SU-DHL-6 (cell line): ENCODE measurements around the gene OR2T8.

Source experiments
- H2AFZ ChIP-seq: fragments of 200-600 bp; sonication (generic); 2 replicates; pipeline ENCODE4 v1.6.1; 2014; ENCODE audit warnings: low read depth, mild to moderate bottlenecking, moderate library complexity, mixed read lengths, antibody characterized with exemption, low read length; ENCODE audit not compliant: severe bottlenecking
- H3F3A ChIP-seq: fragments of 200-600 bp; shearing (Covaris generic); 2 replicates; pipeline ENCODE4 v1.6.0; 2016; ENCODE audit warnings: antibody characterized with exemption, mild to moderate bottlenecking; ENCODE audit not compliant: insufficient read depth
- H3K27ac ChIP-seq: fragments of 200-600 bp; sonication (generic); 2 replicates; pipeline ENCODE4 v1.5.1; 2016; ENCODE audit warnings: low read depth, mild to moderate bottlenecking, low read length, moderate library complexity, mixed read lengths
- H3K27me3 ChIP-seq: fragments of 200-600 bp; sonication (generic), shearing (Covaris generic); 2 replicates; pipeline ENCODE4 v1.6.0; 2014; ENCODE audit warnings: mild to moderate bottlenecking, low read length
- H3K36me3 ChIP-seq: fragments of 200-600 bp; sonication (generic); 2 replicates; pipeline ENCODE4 v1.6.1; 2014; ENCODE audit warnings: mild to moderate bottlenecking, low read length, mixed read lengths
- H3K4me2 ChIP-seq: fragments of 300-600, 200-600 bp; shearing (Covaris generic), sonication (generic); 2 replicates; pipeline ENCODE4 v1.6.0; 2014; ENCODE audit warnings: low read length, low read depth, mild to moderate bottlenecking; ENCODE audit not compliant: poor library complexity, severe bottlenecking
- H3K4me3 ChIP-seq: fragments of 200-600 bp; sonication (generic); 2 replicates; pipeline ENCODE4 v1.5.1; 2014; ENCODE audit warnings: antibody characterized with exemption, low read length, mild to moderate bottlenecking, mixed read lengths; ENCODE audit not compliant: insufficient read depth, poor library complexity, severe bottlenecking
- H3K79me2 ChIP-seq: fragments of 200-600 bp; sonication (generic); 2 replicates; pipeline ENCODE4 v1.6.1; 2014; ENCODE audit warnings: mild to moderate bottlenecking, low read length, moderate library complexity; ENCODE audit not compliant: insufficient read depth
- H3K9ac ChIP-seq: fragments of 200-600 bp; sonication (generic); 2 replicates; pipeline ENCODE4 v1.7.0; 2014; ENCODE audit warnings: mild to moderate bottlenecking, low read length
- H3K9me2 ChIP-seq: fragments of 200-600 bp; sonication (generic); replicated peaks from 2 replicates; pipeline ENCODE4 v1.6.1; 2014; ENCODE audit warnings: low read length; ENCODE audit not compliant: insufficient read depth
- H3K9me3 ChIP-seq: fragments of 200-600 bp; sonication (generic); 2 replicates; pipeline ENCODE4 v1.6.1; 2014; ENCODE audit warnings: low read length, mixed read lengths; ENCODE audit not compliant: insufficient read depth
- H4K20me1 ChIP-seq: fragments of 200-600 bp; sonication (generic); 2 replicates; pipeline ENCODE4 v1.6.1; 2014; ENCODE audit warnings: low read depth, mild to moderate bottlenecking, antibody characterized with exemption, low read length, moderate library complexity, mixed read lengths
- EZH2phosphoT487 ChIP-seq: fragments of 200-600 bp; sonication (generic), shearing (Covaris generic); conservative IDR thresholded peaks from 2 replicates; pipeline ENCODE4 v1.6.1; 2018; ENCODE audit warnings: mild to moderate bottlenecking, antibody characterized with exemption, low read length, moderate library complexity, mixed read lengths
- TF ChIP-seq, protein P1 (sequence below): fragments of 200-600 bp; sonication (generic); IDR thresholded peaks from one replicate; pipeline ENCODE4 v1.5.1; 2017; ENCODE audit warnings: antibody characterized with exemption, mild to moderate bottlenecking, low read length, moderate library complexity; ENCODE audit not compliant: insufficient read depth, poor library complexity, severe bottlenecking

The OR2T8 gene

DNA sequence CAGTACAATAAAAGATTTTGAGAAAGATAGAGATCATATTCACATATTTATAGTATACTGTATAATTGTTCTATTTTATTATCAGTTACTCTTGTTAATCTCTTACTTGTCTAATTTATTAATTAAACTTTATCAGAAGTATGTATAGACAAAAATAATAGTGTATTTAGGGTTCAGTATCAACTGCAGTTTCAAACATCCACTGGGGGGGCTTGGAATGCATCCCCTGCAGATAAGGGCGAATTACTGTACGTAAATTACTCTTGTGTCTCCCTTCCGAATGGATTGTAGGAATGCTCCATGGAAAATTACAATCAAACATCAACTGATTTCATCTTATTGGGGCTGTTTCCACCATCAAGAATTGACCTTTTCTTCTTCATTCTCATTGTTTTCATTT lies 28.5 kb downstream of the OR2T8 start, which contains the start of gene OR2L8:
Gene OR2L8 (plus strand): TSS at position 301 of the 400 bp plus-strand sequence. CDS start 0 bp downstream, at position 301.
- Histone ChIP-seq H3F3A (no peaks in the 10 kb centered on the region), H3K9me3 (no peaks in the 10 kb centered on the region), H3K4me3 (no peak within 1 kb of the TSS), H3K4me2 (no peak within 1 kb of the TSS), H2AFZ (no peak within 1 kb of the TSS), H3K9ac (no peak within 1 kb of the TSS), H3K79me2 (no peaks in the 10 kb centered on the region), H3K27ac (no peak within 1 kb of the TSS), H4K20me1 (no peaks in the 10 kb centered on the region), H3K9me2 (no peaks in the 10 kb centered on the region), H3K27me3 (no peaks in the 10 kb centered on the region), H3K36me3 (no peaks in the 10 kb centered on the region)
- no peak for TF ChIP-seq EZH2phosphoT487
- TF ChIP-seq, protein P1, sequence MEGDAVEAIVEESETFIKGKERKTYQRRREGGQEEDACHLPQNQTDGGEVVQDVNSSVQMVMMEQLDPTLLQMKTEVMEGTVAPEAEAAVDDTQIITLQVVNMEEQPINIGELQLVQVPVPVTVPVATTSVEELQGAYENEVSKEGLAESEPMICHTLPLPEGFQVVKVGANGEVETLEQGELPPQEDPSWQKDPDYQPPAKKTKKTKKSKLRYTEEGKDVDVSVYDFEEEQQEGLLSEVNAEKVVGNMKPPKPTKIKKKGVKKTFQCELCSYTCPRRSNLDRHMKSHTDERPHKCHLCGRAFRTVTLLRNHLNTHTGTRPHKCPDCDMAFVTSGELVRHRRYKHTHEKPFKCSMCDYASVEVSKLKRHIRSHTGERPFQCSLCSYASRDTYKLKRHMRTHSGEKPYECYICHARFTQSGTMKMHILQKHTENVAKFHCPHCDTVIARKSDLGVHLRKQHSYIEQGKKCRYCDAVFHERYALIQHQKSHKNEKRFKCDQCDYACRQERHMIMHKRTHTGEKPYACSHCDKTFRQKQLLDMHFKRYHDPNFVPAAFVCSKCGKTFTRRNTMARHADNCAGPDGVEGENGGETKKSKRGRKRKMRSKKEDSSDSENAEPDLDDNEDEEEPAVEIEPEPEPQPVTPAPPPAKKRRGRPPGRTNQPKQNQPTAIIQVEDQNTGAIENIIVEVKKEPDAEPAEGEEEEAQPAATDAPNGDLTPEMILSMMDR, result no peak

DNA sequence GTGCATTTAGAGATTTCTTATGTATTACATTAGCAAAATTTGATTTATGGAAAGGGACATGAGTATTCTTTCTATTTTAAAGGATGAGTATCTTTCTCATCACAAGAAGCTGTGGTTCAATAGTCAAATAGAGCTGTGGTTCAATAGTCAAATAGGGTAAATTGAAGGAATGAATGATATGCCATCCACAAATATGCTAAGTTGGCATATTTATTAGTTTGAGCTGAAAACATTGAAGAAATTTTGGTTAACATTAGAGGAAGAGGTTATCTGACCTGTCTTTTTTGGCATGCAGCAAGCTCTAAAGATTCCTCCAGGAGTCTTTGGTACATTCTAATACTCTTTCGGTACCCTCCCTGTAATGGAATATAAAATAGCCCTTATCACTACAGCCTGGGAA lies 33.4 kb downstream of the OR2T8 start:
- H3K27ac ChIP-seq, result no peak overlapping the region
- no peaks in the 10 kb centered on the region for H3K36me3 ChIP-seq
- H3K9ac ChIP-seq, result no peak overlapping the region
- TF ChIP-seq EZH2phosphoT487, result no peak
- TF ChIP-seq, protein P1, result no peak
- no peak overlapping the region for H2AFZ ChIP-seq
- no peaks in the 10 kb centered on the region for H3F3A ChIP-seq
- no peaks in the 10 kb centered on the region for H3K79me2 ChIP-seq
- H3K9me3 ChIP-seq, result no peaks in the 10 kb centered on the region
- no peaks in the 10 kb centered on the region for H3K27me3 ChIP-seq
- no peak overlapping the region for H3K4me2 ChIP-seq
- H3K4me3 ChIP-seq, result no peak overlapping the region
- H4K20me1 ChIP-seq, result no peaks in the 10 kb centered on the region
- no peaks in the 10 kb centered on the region for H3K9me2 ChIP-seq

DNA sequence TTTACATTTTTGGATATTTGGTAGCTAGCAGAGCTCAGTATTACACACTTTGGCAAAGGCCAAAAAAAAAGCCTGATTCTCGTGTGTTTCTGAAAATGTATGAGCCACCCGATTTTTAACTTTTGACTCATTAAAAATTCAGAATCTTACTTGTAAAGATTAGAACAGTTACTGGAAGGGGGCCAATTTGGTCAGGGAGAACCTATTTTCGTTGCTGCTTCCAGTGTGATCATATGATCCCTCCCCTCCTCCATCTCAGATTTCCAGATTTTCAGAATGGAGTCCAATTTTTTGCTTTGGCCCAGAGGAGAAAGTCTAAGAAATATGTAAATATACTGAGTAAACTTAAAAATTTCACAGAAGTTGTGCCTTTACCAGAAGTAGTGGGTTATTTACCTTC lies 41.7 kb downstream of the OR2T8 start:
- no peaks in the 10 kb centered on the region for H4K20me1 ChIP-seq
- H3K27ac ChIP-seq, result no peak overlapping the region
- H3K36me3 ChIP-seq, result no peaks in the 10 kb centered on the region
- no peaks in the 10 kb centered on the region for H3F3A ChIP-seq
- no peaks in the 10 kb centered on the region for H3K27me3 ChIP-seq
- no peaks in the 10 kb centered on the region for H3K9me3 ChIP-seq
- no peak overlapping the region for H3K9ac ChIP-seq
- TF ChIP-seq EZH2phosphoT487, result no peak
- TF ChIP-seq, protein P1, result no peak
- no peak overlapping the region for H3K4me3 ChIP-seq
- H3K79me2 ChIP-seq, result no peaks in the 10 kb centered on the region
- H3K4me2 ChIP-seq, result no peak overlapping the region
- H2AFZ ChIP-seq, result no peak overlapping the region
- no peaks in the 10 kb centered on the region for H3K9me2 ChIP-seq
